GOT3 (cell line): ENCODE results near the gene TBC1D1.

Source experiments
- DNase-seq: peaks from one replicate; lab custom pipeline; 2025; ENCODE audit warnings: mixed read lengths; lab: John Stamatoyannopoulos, UW

Gene TBC1D1, protein sequence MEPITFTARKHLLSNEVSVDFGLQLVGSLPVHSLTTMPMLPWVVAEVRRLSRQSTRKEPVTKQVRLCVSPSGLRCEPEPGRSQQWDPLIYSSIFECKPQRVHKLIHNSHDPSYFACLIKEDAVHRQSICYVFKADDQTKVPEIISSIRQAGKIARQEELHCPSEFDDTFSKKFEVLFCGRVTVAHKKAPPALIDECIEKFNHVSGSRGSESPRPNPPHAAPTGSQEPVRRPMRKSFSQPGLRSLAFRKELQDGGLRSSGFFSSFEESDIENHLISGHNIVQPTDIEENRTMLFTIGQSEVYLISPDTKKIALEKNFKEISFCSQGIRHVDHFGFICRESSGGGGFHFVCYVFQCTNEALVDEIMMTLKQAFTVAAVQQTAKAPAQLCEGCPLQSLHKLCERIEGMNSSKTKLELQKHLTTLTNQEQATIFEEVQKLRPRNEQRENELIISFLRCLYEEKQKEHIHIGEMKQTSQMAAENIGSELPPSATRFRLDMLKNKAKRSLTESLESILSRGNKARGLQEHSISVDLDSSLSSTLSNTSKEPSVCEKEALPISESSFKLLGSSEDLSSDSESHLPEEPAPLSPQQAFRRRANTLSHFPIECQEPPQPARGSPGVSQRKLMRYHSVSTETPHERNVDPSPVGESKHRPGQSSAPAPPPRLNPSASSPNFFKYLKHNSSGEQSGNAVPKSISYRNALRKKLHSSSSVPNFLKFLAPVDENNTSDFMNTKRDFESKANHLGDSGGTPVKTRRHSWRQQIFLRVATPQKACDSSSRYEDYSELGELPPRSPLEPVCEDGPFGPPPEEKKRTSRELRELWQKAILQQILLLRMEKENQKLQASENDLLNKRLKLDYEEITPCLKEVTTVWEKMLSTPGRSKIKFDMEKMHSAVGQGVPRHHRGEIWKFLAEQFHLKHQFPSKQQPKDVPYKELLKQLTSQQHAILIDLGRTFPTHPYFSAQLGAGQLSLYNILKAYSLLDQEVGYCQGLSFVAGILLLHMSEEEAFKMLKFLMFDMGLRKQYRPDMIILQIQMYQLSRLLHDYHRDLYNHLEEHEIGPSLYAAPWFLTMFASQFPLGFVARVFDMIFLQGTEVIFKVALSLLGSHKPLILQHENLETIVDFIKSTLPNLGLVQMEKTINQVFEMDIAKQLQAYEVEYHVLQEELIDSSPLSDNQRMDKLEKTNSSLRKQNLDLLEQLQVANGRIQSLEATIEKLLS (N-terminal part only)

DNA sequence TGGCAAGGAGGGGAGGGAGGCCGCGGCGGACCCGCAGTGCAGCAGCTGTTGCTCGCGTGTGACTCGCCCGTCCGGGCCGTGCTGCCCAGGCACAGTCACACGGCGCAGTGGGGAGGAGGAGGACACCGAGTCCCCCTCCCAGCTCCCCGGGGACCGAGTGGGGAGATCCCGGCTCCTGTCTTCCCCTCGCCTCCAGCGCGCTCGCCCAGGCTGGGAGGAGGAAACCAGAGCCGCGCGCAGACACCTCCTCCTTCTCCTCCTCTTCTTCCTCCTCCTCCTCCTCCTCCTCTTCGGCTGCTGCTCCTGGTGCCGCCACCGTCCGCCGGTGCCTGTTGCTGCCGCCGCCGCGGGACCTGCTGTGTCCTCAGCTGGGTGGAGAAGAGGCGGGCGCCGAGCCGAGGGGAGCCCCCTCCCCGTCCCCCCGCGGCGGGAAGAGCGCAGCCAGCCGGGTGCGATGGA is at the start of gene TBC1D1:
Gene TBC1D1, plus strand, starts transcription at position 284 of the 459 bp plus-strand sequence. CDS start 11,012 bp downstream, outside the sequence.
- peak; percentile 14 for DNase-seq

DNA sequence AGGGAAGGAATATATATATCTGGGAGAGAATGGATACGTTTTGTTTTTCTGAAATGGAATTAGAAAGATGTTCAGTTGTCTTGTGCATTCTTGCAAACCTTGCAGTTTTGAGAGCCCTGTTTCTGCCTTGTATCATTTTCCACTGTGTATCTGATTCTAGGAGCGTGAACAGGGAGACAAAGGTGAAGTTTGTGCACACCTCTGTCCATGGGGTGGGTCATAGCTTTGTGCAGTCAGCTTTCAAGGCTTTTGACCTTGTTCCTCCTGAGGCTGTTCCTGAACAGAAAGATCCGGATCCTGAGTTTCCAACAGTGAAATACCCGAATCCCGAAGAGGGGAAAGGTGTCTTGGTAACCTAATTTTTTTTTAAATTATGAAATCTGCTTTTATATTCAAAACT is 46.7 kb upstream of the TBC1D1 start:
- DNase-seq, result no peak

DNA sequence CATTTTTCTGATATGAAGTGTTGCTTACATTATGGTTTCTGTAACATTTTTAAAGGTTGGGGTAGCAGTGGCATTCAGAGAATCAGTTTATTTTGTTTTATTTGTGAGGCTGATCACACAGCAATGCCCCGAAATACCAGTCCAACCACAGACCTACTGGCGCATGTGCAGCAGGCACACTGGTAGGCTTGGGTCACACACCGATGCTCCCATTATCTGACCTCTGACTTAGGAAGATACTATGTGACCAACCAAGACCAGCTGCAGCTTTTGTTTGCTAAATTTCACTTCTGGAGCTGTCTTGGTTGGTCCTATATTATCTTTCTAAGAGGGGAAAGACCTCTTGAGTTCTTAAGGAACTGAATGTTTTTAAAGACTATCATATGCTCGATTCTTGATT is 45.7 kb upstream of the TBC1D1 start:
- no peak for DNase-seq

DNA sequence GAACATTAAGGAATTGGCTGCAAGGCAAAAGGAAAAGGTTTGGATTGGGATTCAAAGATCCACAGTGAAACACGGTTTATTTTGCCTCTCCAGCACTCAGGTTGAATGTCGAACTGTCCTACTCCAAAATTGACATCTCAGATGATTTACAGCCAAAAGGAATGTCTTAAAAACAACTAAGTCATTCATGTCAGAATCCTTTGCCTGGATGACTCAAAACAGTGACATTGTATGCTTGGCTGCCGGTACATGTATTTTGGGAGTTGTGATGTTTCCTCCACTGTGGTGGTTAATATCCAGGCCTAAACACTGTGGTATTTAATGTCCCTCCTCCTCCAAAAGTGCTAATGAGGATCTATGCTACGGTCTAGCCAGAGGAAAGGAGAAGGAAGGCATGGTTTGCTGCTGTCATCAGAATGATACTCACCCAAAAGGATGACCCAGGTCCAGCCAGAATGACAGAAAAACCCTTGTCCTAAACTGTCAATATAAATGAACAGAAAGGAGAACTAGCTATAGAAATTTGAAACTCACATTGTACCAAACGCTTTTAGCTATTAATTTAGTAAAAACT is 43.5 kb upstream of the TBC1D1 start:
- DNase-seq, result no peak

DNA sequence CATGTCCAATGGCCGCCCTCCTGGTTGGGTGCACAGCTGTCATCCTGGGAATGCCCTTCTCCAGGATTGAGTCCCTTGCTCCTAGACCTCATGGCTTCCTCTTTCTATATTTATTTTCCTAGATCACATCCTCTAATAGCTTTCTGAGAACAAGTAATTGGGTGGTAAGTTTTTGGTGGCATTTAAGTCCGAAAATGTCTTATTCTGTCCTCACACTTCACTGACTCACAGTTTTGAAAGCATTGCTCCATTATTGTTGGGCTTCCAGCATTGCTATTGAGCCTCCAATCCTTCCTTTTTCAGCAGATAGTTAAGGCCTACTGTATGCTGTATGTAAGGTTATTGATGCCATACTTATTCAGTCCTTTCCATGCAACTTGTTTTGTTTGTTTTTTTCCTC is 38.5 kb upstream of the TBC1D1 start:
- DNase-seq, result no peak

DNA sequence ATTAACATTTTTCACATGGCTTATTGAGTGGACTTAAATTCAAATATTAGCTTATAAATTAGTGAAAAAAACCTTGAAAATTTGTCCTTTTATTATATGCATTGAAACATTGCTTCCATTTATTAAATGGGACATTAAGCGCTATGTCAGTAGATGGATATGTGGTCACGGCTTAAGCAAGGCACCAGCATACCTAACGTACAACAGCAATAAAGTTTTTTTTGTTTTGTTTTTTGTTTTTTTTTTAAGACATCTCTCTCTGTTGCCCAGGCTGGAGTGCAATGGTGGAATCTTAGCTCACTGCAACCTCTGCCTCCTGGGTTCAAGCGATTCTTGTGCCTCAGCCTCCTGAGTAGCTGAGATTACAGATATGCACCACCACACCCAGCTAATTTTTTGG is 32.8 kb upstream of the TBC1D1 start:
- no peak for DNase-seq

DNA sequence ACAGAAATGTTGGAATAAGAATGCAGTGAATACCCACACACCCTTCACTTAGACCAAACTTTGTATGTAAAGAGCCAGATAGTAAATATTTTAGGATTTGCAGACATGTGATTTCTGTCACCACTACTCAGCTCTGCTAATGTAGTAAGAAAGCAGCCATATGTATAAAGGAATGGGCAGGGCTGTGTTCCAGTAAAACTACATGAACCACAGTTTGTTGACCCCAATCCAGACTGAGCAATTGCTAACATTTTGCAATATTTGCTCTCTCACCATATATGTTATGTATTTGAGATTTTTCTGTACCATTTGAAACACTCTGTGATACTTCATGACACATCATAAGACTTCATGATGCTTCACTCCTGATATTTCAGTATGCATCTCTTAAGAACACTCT is 32.0 kb upstream of the TBC1D1 start:
- DNase-seq, result no peak

DNA sequence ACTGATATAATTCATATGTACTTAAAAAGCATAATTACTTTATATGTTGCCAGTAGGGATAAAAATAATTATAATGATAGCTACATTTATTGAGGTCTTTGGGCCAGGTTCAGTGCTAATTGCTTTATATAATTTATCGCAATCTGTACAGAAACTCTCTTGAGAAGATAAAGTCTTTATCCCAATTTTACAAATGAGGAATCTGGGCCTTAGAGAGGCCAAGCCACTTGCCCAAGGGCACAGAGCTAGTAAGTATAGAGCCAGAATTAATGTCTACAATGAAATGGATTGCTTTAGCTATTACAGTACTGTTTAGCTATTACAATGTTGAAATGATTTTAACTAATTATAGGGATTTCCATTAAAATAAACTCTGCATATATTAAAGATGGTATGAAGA is 30.6 kb upstream of the TBC1D1 start:
- no peak for DNase-seq

DNA sequence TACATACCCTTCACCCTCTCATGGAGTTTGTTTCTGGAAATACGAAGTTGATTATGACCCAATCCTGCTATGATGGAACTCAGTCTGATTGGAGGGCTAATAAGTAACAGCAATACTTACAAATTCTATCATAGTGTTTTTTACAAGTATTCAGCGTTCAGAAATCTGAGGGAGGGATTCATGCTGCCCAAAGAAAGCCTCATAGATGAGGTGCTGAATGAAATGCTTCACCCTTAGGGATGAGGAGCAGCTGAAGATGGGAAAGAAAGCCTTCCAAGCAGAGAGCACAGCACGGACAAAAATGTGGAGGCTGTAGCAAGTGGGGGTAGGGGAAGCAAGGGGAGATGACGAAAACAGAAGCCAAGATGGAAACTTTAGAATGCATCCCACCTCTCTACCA is 27.9 kb upstream of the TBC1D1 start:
- DNase-seq, result no peak

DNA sequence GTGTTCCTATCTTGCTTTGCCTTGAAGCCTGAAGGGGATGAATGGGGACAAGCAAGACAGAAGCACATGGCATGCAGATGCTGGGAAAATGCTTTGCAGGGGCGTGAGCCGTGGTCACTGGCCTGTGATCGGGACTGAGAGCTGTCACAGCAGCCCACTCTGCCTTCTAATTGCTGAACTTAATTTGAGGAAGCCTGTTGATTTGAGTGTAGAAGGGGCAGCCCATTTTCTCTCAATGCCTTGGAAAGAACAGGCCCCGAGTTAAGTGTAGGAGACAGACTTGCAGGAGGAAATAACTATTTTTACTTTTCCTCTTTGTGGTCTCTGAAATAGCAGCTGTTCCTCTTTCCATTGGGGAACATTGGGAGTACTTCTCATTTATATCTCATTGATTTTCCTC is 26.1 kb upstream of the TBC1D1 start:
- no peak for DNase-seq

DNA sequence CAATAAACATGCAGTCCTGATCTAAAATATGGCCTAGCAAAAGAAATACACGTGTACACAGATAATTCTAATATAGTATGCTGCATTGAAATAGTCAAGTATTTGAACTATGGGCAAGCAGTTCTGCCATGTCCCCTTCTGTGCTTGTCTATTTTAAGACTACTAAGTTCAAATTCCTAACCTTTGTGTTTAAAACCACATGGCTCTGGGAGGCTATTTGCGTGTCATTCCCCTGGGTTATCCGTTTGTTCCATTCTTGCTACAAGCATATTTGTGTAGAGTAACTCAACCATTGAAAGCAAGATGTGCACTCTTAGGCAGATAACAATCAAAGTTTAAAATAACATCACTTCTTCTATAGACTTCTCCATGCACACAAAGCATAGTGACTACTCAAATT is 25.4 kb upstream of the TBC1D1 start:
- DNase-seq, result no peak

DNA sequence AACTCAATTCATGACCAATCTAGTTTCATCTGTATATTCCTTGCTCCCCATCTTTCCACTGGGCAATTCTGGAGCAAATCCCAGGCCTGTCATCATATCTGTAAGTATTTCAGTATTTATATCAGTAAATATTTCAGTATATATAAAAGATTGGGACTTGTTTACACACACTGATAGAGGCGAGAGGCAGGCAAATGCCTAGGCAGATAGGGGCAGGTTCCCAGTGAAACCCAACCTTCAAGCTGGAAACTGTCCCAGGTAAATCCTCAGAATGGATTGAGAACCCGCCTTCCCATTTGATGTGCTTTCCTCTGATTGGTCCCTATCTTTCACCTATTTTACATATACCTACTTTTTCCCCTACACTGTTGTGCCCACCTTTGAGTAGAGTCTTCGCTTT is 23.8 kb upstream of the TBC1D1 start:
- no peak for DNase-seq

DNA sequence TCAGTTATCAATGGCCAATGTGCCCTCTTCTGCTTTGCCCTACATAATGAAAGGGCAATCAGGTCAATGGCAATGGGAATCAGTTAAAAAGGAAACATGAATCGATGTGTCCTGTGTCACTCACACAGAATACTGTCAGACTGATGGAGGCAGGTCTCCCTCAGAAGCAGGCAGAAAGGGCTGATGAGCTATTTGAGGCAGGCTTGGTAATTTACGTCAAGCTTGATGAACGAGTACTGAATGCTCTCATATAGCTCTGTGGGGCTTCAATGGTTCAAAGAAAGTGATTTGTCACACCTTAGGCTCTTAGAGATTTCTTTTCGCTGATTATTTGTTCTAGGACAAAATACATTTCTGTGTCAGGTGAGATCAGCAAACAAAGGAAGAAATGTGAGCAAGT is 22.6 kb upstream of the TBC1D1 start:
- no peak for DNase-seq

DNA sequence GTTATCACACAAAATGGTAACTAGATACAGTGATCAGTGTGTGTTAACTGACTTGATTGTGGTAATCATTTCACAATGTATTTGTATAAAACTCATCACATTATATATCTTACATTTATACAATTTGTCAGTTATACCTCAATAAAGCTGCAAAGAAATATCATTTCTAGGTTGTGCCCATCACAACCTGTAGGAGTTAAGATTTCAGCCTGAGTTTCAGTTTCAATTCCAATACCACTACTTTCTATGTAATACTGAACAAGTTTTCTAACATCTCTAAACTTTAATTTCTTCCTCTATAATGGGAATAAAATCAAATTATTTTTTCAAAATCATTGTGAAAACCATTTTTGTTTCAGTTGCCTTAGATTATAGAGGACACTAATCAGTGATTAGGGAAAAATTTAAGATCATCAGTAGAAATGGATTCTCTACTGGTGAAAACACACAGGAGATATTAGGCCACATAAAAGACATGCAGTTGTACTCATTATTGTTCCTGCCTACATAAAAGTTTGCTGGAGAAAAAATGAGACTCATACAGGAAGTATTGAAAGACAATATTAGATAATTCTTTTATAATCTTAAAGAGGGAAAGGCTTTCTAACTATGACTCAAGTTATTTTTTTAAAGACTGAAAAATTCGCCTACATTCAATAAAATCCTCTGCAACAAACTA is 18.4 kb upstream of the TBC1D1 start:
- no peak for DNase-seq

DNA sequence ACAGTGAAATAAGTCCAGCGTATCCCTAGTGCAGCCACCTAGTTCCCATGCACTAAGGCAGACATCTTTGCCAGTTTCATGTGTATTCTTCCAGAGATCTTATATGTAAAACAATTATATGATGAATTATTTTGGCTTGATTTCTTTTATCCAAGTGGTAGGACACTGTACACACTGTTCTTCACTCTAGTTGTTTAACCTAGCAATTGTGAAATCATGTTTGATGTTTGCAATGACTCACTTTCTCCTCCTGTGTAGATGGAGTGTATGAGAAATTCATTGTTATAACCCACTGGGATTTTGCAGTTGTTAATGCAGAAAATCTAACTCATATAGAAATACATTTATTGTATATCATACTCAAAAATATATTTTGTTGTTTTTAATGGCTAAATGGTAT is 17.5 kb upstream of the TBC1D1 start:
- DNase-seq, result no peak

DNA sequence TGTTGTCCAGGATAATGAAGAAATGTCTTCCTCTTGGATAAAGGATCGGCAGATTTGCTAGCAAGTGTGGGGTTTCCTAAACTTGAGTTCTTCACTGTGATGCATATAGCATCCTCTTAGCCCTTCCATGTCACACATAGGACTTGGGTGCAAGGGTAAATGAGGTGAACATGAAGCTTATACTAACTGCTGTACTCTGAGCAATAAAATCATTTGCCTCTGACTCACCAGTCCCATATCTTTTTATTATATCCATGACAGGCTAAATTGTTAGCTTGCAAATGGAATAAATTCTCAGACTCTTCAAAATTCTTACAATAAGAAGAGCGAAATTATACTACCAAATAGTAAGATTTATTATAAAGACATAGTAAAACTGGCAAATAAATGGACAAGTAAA is 14.7 kb upstream of the TBC1D1 start:
- DNase-seq, result no peak

DNA sequence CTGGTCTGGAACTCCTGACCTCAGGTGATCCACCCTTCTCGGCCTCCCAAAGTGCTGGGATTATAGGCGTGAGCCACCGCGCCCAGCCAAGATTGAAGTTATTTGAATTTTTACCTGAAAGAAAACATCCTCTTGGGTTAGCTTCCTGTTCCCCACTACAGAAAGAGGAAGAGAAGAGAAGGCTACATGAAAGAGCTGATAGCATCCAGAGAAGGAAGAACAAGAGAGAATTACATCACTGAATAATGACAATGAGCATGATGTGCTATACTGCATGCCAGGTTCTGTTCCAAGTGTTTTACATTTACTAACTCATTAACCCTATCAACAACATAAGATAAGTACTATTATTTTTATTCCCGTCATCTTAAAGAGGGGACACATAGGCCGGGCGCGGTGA is 11.5 kb upstream of the TBC1D1 start:
- no peak for DNase-seq

DNA sequence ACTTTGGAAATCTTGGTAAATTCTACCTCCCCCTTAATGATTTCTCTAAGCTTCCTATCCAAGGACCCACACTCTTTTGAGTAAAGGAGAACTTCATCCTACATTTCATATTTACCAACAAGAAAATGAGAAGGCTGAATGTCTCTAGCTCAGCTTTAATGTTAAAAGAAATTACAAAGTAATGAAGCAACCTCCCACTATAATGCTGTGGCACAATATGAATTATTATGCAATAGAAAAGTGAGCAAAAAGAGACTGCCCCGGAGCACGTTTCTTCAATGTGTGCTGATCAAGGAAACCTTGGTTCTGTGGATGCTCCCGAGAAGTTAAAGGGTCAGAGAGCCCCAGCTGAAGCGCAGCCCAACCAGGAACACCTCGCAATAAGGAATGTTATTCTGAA is 9.1 kb upstream of the TBC1D1 start:
- DNase-seq, result no peak

DNA sequence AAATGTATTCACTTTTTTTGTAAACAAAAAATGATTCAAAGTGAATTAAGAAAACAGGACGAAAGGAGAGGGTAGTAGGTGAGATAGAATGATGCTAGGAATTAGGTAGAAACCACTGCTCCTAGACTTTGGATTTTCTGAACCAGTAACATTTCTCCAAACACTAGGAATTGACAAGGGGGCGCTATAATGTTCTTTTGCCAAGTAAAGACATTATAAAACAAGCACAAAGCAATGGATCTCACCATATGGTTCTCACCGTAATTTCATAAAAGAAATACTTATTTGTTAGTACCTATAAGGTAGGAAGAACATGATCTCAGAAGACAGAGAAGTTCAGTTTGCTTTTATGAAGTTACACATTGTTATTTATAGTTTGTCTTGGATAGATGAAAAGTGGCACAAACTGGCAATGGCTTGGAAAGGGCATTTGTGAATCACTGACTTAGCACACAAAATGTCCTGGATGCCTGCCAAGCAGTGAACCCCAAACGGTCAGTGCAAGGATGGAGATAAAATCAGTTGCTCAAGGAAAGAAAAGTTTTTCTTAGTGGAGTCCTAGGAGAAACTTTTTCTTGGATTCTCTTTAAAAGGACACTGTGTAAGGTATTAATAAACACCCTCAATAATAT is 8.1 kb upstream of the TBC1D1 start:
- no peak for DNase-seq

DNA sequence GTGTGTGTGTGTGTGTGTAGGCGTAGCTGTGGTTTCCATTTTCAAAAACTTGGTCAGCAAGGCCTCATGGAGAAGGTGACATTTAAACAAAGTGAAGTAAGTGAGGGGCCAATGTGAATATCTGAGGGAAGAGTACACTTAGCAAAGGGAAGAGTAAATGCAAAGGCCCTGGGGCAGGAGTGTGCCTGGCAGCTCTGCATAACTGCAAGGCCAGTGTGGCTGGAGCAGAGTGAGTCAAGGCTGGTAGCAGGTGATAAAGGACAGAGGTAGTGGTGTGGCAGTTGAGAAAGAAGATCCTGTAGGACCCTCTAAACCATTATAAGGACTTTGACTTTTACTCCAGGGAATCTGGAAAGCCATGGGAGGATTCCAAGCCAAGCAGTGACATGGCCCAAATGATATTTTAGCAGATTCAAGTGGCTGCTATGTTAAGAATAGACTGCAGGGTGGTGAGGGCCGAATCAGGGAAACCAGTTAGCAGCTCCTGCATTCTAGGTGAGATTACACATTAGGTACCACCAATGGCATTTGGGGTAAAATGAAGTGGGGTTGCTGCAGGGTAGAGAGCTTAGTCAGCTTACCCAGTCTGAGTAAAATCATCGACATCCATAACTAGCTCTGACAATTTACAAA is 5.9 kb upstream of the TBC1D1 start:
- DNase-seq, result no peak

DNA sequence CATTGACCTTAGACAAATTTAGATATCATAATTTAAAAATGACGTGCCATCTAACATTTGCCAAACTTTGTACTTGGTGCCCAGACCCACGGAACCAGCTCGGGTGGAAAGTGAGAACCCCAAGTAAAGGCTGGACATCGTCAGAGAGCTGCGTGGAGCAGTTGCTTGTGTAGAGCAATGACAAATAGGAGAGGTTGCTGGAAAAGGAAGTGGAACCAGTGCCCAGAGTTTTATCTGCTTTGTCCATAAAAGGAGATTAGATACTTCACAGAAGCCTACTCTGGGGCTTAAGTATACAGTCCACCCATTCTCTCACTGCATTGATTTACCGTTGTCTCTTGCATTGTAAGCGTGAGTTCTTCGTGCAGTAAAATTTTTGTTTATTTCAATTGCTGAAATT is 5.4 kb upstream of the TBC1D1 start:
- DNase-seq, result no peak
